GM08714 (cell line): ENCODE results near the gene MINAR2.

ENCODE experiments used
- H3K4me3 ChIP-seq: fragments of 200-500 bp; sonication (Bioruptor generic); 2 replicates; pipeline ENCODE4 v1.5.1; 2014; ENCODE audit warnings: mild to moderate bottlenecking, low read length, inconsistent platforms
- ZNF274 ChIP-seq: IDR thresholded peaks from 2 replicates; pipeline ENCODE4 v1.6.1; 2012; ENCODE audit warnings: mild to moderate bottlenecking, low read depth, low read length

MINAR2 gene

GRCh38 chr5:129760636-129761325 lies 12.9 kb downstream of the MINAR2 start:
- H3K4me3 ChIP-seq = no peak overlapping the region
- TF ChIP-seq ZNF274 = no peak

GRCh38 chr5:129763651-129764050 lies 15.8 kb downstream of the MINAR2 start:
- no peak overlapping the region for H3K4me3 ChIP-seq
- TF ChIP-seq ZNF274 = no peak

DNA sequence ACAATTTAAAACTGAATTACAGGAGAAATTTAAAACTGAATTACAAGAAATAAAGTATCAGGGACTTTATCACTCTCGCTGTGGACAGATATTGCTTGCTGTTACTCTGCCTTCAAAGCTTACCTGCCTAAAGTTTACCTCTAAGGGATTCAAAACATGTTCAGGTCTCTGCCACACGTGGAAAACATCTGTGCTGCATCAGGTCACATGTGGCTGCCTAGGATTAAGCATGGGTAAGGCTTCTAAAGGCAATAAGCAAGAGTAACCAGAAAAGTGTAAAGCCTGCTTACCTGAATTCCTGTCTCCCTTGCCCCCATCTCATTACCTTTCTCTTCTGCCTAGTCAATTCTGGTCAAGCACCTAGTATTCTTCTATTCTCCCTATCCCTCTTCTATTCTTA lies 18.9 kb downstream of the MINAR2 start:
- TF ChIP-seq ZNF274 = no peak
- no peak overlapping the region for H3K4me3 ChIP-seq

DNA sequence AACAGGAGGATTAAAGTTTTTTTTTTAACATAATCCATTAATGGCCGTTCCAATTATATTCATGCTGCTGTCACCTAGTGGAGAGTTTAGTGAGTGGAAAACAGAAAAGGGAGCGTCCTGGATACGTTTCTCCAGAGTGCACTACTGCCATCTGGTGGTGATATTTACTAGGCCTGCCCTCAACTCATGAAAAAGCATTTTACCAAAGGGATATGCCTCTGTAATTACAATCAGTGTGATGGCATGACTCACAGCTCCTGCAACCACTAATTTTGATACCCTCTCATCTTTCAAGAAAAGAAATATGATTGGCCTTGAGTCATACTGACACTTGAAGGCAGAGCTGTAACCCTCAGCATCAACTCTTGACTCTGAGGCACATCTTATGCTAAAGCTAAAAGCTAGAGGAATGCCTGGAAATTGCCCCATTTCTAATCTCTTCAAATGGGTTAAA lies 20.1 kb downstream of the MINAR2 start:
- no peak overlapping the region for H3K4me3 ChIP-seq
- no peak for TF ChIP-seq ZNF274

- no peak for TF ChIP-seq ZNF274
- H3K4me3 ChIP-seq = no peak overlapping the region
Measured at GRCh38 chr5:129768735-129769134, 20.8 kb downstream of the MINAR2 start.

GRCh38 chr5:129770024-129770820 lies 22.3 kb downstream of the MINAR2 start:
- no peak overlapping the region for H3K4me3 ChIP-seq
- no peak for TF ChIP-seq ZNF274

DNA sequence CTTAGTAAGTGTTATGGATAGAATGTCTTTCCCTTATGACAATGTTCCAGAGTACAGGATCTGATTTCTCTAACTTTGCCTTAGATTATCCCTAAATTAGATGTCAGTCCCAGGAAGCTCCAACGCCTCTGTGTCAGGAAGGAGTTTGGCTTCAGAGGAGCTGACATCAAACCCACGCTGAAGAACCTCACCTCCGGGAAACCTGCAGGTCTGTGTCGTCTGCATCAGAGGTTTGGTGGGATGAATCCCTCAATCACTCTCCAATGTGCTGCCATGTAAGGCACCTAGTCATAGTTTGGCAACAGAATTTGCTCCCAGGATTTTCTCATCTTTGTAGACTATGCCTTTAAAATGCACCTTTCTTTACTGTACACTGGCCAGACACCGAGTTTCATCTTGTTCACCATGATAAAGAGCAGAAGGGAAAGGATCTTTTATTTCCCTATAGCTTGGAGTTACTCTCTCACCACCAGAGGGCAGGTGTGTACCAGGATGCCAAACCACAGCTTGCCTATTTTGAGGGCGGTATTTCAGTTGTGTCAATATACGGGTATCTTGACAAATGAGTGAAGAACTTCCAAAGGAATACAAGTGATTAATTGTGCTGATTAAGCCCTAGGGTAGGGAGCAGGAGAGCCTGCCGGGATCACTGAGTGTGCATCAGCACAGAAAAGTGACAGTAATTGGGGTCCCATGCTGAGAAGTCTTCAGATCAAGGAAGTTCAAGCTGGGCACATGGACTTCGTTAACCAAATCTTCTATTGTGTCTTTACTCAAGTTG lies 23.4 kb downstream of the MINAR2 start:
- TF ChIP-seq ZNF274 = no peak
- no peak overlapping the region for H3K4me3 ChIP-seq

GRCh38 chr5:129773376-129773775 lies 25.5 kb downstream of the MINAR2 start:
- H3K4me3 ChIP-seq = no peak overlapping the region
- no peak for TF ChIP-seq ZNF274

DNA sequence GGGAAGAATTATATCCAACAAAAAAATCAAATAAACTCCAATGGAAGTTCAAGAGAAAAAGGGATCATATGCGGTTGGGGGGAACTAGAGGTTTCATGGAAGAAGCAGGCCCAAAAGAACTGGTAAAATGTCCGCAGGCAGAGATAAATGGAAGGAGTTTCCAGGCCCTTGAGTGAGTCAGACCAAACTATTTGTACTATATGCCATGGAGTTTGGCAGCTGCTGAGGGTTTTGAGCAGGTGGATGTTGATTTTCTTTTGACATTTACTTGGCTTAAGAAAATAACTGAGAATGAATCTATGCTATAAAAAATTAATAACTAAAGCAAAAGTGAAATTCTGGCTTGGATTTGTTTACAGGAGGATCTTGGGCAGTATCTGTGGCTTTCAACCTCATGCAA lies 33.7 kb downstream of the MINAR2 start:
- TF ChIP-seq ZNF274 = no peak

DNA sequence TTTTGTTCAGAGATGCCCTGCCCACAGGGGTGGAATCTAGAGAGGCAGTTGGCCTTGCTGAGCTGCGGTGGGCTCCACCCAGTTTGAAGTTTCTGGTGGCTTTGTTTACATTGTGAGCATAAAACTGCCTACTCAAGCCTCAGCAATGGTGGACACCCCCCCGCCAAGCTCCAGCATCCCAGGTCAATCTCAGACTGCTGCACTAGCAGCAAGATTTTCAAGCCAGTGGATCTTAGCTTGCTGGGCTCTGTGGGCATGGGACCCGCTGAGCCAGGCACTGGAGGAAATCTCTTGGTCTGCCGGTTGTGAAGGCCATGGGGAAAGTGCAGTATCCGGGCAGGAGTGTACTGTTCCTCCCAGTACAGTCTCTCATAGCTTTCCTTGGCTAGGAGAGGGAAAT lies 55.5 kb downstream of the MINAR2 start:
- no peak for TF ChIP-seq ZNF274

More for the DNA sequence above, 33.7 kb downstream of the MINAR2 start:
- no peak overlapping the region for H3K4me3 ChIP-seq

GRCh38 chr5:129804705-129805104 lies 56.8 kb downstream of the MINAR2 start:
- TF ChIP-seq ZNF274 = no peak
- no peak overlapping the region for H3K4me3 ChIP-seq

More for the DNA sequence above, 55.5 kb downstream of the MINAR2 start:
- no peak overlapping the region for H3K4me3 ChIP-seq

DNA sequence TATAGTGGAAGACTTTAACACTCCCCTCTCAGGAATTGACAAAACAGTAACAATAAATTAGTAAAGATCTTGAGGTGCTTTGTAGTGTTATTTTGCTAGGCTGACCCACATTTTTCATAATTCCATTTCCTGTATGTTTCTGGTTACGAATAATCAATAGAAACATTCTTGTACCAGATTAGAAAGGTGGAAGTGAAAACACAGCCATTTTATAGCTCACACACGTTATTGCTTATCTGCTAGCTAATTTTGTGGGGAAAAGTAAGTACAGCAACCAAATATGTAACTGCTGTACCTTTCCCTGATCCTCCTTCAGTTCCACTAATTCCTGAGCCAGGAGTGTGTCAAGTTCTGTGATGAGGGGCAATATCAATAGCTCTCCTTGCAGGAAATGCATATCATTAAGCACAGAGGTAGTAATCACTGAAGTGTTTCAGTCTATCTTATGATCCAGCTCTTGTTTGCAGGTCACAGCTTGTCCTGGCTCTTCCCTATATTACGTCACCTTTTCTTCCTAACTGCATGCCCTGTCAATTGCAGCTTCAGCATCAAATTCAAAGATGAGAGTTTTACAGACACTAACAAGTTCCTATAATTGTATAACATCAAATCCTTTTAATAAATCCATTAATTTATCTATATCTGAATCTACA lies 59.4 kb downstream of the MINAR2 start:
- TF ChIP-seq ZNF274 = no peak
- no peak overlapping the region for H3K4me3 ChIP-seq
